Hematopoietic multipotent progenitor cell treated with erythropoietin and hydrocortisone succinate and interleukin-3 and kit ligand, for 6 days (in vitro differentiated cells): ENCODE measurements around the gene GOLGA3.
"Not testable (repeated sequence)": the region's sequence is repeated elsewhere in the genome, so short reads cannot be mapped to it uniquely, and the experiment has no call there.

Experiments
- DNase-seq: peaks from one replicate; pipeline ENCODE4 v3.0.0-alpha.2; 2015

The GOLGA3 gene

GRCh38 chr12:132842449-132843045 lies 13.9 kb upstream of the GOLGA3 start:
- DNase-seq = no peak

- no peak for DNase-seq
These were observed 12.5 kb upstream of the GOLGA3 start for GRCh38 chr12:132841151-132841550.

DNA sequence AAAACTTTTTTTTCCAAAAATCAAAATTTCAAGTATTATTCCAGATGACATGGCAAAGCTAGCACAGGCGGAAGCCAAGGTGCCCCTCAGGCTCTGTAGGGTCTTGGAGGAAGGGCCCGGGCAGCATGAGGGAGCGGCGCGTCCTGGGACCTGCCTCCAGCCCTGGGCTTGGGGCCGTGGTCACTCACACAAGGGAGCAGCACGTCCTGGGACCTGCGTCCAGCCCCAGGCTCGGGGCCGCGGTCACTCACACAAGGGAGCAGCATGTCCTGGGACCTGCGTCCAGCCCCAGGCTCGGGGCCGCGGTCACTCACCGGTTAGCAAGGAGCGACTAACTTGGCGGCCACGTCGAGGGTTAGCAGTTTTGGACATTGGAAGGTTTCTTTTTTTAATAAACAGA lies 11.9 kb upstream of the GOLGA3 start:
- DNase-seq = no peak

DNA sequence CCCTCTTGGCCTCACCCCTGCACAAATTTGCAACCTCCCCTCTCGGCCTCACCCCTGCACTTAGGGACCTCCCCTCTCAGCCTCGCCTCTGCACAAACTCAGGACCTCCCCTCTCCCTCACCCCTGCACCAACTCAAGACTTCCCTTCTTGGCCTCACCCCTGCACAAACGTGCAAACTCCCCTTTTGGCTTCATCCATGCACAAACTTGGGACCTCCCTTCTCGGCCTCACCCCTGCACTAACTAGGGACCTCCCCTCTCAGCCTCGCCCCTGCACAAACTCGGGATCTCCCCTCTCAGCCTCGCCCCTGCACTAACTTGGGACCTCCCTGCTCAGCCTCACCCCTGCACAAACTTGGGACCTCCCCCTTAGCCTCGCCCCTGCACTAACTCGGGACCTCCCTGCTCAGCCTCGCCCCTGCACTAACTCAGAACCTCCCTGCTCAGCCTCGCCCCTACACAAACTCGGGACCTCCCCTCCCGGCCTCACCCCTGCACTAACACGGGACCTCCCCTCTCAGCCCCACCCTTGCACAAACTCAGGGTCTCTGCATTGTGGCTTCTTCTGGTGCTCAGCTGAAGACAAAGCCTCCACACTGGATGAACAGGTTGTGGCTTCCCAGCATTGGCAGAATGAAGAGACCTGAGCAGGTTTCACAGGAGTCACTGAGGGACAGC lies 11.0 kb upstream of the GOLGA3 start:
- DNase-seq = no peak

DNA sequence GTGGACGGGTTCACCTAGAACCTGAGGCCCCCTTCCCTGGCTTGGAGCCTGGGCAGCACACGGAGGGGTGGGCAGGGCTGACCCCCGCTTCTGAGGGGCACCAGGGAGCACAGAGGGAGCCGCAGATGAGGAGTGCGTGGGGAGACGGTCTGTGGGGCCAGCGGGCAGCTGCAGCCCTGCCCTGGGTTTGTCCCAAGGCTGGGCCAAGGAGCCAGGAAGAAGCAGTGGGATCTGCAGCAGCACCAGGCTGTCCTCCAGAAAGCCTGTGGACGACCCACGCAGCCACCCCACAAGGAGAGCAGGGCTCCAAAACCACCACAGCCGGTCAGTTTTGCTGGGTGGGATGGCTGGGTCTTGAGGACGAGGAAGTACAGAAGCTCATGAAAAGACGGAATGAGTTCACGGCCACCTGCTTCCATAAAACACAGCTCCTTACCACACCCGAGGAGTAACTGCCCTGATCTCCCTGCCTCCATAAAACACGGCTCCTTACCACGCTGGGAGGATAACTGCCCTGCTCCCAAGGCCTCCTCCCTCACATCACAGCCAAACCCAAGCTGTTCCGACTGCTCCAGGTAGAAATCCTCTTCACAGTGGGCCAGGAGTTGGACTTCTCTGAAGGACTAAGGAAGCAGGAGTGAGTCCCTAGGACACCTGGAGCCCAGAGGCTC lies 9.9 kb upstream of the GOLGA3 start:
- no peak for DNase-seq

- DNase-seq = no peak
These were observed 9.2 kb upstream of the GOLGA3 start for GRCh38 chr12:132837693-132838409.

DNA sequence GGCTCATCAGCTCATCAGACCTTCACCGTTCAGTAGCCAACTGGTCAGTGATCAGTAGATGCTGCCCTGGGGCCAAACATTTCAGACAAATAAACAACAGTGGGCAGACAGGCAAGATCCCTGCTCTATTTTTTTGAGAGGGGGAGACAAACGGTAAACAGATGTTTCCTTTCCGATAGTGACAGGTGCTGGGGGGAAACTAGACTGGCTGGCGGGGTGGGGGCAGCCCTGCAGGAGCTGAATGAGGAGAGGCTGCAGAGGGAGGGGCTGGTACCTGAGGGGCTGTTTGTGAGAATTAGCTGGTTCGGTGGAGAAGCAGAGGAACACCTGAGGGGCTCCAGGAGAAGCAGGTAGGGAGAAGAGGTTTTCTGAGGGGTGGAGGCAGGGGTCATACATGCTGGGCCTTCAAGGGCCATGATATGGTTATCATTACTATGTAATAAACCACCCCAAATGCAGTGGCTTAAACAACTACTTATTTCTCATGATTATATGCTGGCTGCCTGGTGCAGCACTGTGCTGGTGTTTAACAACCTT lies 8.2 kb upstream of the GOLGA3 start:
- no peak for DNase-seq

- not testable (repeated sequence) for DNase-seq
These were observed 7.6 kb upstream of the GOLGA3 start for GRCh38 chr12:132836230-132836629.

DNA sequence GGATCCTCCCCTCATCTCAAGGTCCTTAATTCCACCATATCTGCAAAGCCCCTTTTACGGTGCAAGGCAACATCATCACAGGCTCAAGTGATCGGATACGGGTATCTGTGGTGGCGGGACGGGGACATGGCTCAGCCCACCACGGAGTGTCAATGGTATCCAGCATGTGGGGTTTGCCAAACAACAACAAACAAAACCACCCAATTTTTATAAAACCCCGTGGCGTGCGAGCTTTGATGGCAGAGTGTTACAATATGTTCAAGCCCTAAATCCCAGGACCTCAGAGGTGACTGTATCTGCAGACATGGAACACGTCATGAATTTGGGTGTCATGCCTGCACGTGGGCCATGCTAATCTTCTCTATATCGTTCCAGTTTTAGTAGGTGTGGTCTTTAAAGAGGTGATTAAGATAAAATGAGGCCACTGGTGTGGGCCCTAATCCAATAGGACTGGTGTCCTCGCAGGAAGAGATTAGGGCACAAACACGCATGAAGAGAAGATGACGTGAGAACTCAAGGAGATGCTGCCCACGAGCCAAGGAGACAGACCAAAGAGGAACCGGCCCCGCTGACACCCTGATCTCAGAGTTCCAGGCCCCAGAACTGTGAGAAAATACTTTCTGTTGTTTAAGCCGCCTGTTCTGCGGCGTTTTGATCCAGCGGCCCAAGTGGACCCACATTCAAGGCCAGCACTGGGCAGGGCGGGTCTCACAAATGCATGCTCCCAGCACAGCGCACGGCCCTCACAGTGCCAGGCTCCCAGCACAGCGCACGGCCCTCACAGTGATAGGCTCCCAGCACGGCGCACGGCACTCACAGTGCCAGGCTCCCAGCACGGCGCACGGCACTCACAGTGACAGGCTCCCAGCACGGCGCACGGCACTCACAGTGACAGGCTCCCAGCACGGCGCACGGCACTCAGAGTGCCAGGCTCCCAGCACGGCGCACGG lies 6.7 kb upstream of the GOLGA3 start:
- peak; percentile 52 for DNase-seq

- DNase-seq = no peak
These were observed 5.6 kb upstream of the GOLGA3 start for GRCh38 chr12:132834181-132834711.

DNA sequence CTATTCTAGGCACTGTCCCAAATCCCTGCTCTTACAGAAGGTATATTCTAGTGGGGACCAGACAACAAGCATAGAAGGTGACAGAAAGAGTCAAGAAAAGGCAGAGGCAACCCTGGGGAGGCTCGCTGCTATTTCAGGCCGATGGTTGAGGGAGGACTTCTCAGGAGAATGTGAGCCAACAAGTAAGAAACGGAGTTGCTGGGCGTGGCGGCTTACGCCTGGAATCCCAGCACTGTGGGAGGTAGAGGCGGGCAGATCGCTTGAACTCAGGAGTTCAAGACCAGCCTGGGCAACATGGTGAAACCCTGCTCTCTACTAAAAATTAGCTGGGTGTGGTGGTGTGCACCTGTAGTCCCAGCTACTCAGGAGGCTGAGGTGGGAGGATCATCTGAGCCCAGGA lies 4.7 kb upstream of the GOLGA3 start:
- DNase-seq = no peak

- DNase-seq = no peak
These were observed 3.1 kb upstream of the GOLGA3 start for GRCh38 chr12:132831771-132832170.

- DNase-seq = peak; percentile 67
These were observed 636 bp downstream of the GOLGA3 start for GRCh38 chr12:132827763-132828703.

- no peak for DNase-seq
These were observed 2.8 kb downstream of the GOLGA3 start for GRCh38 chr12:132825861-132826260.

DNA sequence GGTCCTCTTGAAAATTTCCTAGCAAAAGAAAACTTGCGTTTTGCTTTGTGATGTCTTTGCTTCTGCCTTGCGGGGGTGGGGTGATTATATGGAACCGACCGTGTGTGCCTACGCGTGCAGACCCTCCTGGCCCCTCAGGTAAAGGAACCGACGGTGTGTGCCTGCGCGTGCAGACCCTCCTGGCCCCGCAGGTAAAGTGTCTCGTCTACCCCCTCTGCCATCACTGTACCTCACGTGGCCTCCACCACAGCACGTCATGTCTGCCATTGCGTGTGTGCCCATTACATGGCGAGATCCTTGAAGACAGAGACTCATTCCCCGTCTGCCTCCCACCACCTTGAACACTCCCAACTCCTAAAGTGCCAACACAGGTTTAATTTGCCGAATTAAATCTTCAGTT lies 3.6 kb downstream of the GOLGA3 start:
- DNase-seq = no peak

DNA sequence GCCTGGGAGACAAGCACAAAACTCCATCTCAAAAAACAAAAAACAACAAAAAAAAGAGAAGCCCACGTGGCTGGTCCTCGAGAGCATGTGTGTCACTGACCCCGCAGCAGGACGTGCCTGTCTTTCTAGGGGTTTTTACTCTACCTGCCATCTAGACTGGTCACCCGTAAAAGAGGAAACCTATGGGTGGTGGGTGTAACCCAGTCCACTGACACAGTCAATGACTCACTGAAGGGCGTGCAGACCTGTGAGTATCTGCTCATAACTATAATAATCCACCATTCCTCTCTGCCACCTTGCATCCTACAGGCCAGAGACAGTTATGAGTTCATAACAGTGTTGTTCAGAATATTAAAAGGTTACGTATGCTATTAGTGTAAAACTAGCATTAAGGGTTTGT lies 4.6 kb downstream of the GOLGA3 start:
- no peak for DNase-seq

- no peak for DNase-seq
These were observed 10.1 kb downstream of the GOLGA3 start for GRCh38 chr12:132818562-132818961.

DNA sequence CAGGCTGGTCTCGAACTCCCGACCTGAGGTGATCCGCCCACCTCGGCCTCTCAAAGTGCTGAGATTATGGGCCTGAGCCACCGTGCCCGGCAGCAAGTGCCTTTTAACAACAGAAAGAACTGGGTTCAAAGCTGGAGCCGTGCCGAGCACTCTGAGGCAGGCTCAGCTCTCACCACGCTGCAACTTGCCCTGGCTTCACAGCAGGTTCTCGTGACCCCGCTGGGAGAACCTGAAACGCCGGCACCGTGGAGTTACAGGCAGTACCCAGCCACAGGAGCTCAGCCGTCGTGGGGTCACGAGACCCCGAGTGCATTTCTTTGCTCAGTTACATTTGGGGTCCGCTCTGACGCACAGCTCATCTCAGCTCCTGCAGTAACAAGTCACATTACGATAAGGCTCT lies 14.4 kb downstream of the GOLGA3 start:
- DNase-seq = no peak

DNA sequence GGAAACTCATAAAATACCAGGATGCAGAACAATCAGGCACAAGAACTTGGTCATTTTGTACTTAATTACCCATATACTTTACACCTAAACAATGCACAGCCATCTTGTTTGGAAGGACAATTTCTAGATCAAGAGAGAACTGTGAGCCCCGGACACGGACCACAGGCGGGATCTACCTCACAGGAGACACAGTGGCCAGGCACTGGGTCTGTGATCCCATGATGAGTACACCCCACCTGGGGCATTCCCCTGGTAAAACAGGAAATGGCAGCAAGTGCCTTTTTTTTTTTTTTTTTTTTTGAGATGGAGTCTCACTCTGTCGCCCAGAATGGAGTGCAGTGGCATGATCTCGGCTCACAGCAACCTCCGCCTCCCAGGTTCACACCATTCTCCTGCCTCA lies 15.2 kb downstream of the GOLGA3 start:
- no peak for DNase-seq

DNA sequence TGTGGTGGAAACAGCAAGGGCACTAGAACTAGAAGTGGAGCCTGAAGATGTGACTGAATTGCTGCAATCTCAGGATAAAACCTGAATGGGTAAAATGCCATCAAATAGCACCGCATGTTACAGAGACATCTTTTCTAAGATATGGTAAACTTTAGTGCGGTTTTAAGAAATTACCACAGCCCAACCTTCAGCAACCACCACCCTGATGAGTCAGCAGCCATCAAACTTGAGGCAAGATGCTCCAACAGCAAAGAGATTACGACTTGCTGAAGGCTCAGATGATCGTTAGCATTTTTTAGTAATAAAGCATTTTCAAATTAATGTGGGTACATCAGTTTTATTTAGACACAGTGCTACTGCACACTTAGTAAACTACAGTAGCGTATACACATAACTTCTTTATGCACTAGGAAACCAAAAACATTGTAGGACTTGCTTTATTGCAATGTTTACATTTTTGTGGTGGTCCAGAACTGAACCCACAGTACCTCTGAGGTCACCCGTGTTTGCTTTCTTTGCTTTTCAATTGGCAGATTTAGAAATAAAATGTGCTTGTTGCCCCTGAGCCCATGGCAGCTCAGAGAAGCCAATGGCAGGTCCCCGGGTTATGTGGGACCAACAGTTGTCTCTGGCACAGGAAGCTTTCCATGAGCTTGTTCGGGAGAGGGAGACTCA lies 15.9 kb downstream of the GOLGA3 start:
- peak; percentile 80 for DNase-seq
